HG02610 (cell line): Measurements from ENCODE around the gene POU5F1.
"Not testable (repeated sequence)": the region's sequence is repeated elsewhere in the genome, so short reads cannot be mapped to it uniquely, and the experiment has no call there.

Source experiments
- ATAC-seq: cut with Tn5 transposase; IDR thresholded peaks from one replicate; pipeline ENCODE4 v1.9.1; 2021; ENCODE audit warnings: mild to moderate bottlenecking, moderate library complexity; ENCODE audit not compliant: unreplicated experiment

Gene POU5F1

GRCh38 chr6:31170600-31170881 is at the start of gene POU5F1:
POU5F1 (minus strand) TSS chr6:31170682; CDS start chr6:31170620, 62 bp downstream.
- ATAC-seq = no peak

DNA sequence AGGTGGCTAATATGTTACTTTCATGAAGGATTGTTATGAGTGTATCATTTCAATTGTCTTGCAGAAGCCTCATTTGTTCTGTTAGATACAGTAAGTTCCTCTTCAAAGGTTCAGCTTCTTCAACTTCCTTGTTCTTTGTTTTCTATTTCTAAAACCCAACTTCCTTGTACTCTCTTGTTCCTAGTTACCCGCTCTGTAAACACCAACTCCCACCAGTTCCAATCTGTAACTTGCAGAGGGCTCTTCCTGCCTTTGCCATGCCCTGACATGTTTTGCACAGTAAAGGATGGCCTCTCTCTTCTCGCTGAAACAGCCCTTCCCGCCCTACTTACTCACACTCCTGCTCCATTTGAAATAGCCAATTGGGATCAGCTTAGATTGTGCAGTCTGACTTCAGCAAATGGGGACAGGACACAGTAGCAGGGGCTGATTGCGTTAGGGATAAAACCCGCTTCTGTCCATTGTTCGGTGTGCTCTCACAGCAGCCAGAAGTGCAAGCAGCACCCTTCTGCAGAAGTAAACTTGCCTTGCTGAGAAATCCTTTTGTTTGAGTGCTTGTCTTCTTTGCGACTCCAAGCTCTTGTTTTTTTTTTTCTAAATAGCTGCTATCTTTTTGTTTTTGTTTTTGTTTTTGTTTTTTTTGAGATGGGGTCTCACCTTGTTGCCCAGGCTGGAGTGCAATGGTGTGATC is 45.9 kb upstream of the POU5F1 start:
- ATAC-seq = no peak

- ATAC-seq = not testable (repeated sequence)
These were observed 44.7 kb upstream of the POU5F1 start for GRCh38 chr6:31215216-31215615.

DNA sequence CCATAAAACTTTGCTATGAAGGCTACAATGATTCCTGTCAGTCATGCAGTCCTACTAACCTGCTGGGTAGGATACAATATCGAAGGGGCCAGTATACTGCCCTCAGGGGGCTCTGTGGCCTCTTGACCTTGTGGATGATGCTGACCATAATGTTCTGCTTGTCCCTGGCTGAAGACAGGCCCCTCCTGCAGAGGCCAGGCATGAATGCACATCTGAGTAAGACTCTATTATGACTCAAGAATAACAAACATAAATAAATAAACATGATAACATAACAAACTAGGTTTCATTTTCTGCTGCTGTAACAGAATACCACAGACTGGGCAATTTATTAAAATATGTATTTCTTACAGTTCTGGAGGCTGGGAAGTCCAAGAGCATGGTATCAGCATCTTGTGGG is 44.0 kb upstream of the POU5F1 start:
- no peak for ATAC-seq

DNA sequence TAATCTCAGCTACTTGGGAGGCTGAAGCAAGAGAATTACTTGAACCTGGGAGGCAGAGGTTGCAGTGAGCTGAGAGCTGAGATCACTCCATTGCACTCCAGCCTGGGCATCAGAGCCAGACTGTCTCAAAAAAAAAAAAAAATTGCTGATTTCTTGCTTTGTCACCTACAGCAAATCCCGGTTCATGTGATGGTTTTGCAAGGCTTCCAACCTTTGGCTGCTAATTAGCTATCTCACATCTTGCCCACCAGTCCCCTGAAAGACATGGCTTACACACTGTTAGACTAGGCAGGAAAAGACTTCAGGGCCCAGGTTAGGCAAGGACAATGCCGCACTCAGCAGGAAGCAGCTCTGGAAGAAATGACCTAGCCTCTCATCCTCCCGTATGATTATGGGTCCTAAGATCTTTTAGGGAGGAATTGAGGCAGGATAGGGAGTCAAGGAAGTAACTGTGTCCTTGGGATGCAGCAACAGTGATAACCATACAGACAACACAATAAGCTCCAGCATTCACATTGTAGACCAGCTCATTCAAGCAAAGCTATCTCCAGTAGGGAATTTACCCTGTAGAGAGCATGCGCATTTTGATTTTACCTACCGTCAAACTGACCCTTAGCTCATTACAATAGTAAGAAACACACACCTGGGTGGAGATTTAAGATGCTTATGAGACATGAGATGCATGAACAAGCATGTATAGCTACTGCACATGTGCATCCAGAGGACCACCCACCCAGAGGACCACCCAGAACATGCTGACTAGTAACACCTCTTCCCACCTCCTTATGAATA is 40.5 kb upstream of the POU5F1 start:
- no peak for ATAC-seq

- no peak for ATAC-seq
These were observed 39.6 kb upstream of the POU5F1 start for GRCh38 chr6:31210123-31210522.

DNA sequence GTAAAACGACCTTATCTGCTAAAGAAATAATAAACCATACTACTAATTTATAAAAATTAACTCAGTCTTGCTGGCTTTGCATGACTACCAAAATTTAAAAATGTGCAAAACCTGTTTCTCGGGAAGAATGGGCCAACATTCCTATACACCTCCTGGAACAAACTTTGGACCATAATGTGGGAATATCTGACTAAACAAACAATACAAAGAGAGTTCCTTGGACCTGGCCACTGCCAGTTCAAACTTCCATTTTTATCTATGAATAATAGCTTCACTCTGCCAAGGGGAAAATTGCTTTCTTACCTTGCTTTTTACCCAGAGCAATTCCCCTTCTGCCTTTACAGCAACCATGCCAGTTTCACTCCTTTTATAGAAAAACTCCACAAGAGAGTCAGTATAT is 38.7 kb upstream of the POU5F1 start:
- ATAC-seq = no peak

- no peak for ATAC-seq
These were observed 38.0 kb upstream of the POU5F1 start for GRCh38 chr6:31208506-31208905.

GRCh38 chr6:31205638-31206037 is 35.2 kb upstream of the POU5F1 start:
- no peak for ATAC-seq

DNA sequence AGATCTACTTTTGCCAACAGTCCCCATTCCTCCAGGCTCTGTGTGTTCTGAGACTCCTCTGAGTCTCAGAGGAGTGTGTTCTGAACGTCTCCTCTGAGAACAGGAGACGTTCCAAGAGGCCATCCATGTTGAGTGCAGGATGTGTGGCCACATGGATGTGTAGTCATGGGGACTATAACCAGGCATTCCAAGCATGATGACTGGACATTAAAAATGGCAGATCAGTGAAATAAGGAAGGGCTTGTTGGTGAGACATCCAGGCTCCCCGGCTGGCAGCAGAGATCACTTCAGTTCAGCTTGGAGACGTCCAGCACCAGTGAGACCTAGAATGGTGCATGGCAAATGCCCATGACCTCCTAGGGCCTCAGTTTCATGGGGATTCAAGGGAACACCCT is 34.3 kb upstream of the POU5F1 start:
- ATAC-seq = no peak

DNA sequence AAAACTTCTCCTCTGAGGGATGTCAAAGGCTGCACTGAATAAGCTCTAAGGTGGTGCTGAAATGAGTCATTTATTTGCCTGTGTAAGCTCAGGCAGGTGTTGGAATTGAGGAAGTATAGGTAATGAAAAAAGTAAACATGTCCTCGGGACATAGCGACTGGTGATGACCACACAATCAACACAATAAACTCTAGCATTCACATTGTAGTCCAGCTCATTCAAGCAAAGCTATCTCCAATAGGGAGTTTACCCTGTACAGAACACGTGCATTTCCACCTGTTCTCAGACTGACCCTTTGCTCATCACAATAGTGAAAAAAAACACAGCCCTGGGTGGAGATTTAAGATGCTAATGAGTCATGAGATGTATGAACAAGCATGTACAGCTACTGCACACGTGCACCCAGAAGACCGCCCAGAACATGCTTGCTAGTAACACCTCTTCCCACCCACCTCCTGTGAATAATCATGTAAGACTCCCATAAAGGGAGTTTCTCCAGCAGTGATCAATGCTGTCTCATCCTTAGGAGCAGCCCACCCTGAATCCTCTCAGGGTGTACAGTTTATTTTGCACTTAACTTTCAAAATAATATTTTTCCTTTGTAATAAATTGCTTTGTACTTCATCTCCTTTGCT is 33.0 kb upstream of the POU5F1 start:
- peak; percentile 59 for ATAC-seq

GRCh38 chr6:31202259-31203166 is 32.0 kb upstream of the POU5F1 start:
- no peak for ATAC-seq

- ATAC-seq = not testable (repeated sequence)
These were observed 28.6 kb upstream of the POU5F1 start for GRCh38 chr6:31199105-31199452.

- peak; percentile 73 for ATAC-seq
These were observed 27.2 kb upstream of the POU5F1 start for GRCh38 chr6:31197559-31198305.

GRCh38 chr6:31196251-31197022 is 26.0 kb upstream of the POU5F1 start:
- ATAC-seq = not testable (repeated sequence)

- ATAC-seq = not testable (repeated sequence)
These were observed 25.0 kb upstream of the POU5F1 start for GRCh38 chr6:31195308-31195979.

DNA sequence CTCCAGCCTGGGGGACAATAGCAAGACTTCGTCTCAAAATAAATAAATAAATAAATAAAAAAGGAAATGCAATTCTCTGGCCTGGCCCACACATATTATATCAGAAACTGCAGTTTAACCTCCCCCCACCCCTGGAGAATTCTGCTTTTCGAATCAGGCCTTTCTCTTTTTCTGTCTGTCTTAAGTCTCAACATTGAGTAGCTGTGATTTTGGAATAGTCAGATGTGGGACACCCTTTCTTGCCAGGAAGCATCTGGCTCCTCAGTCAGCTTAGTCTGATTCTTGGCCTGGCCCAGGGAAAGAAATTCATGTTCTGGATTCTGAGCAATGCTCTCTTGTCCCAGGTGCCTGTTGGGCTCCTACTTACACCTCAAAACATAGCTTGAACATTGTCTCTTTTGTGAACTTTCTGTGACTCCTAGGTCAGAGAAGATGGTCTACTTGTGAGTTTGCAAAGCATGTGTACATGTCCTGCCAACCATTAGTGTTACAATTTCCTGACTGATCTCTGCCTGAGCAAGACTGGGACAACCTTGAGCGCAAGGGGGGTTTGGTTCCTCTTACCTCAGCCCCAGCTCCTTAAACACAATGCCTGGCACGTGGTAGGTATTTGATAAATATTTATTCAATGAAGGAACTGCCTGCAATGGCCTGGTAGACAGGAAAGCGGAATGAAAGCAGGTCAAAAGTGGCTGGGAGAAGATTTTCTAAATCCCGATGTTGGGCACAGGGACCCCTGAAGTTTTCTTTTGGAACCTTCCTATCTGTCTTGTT is 23.8 kb upstream of the POU5F1 start:
- no peak for ATAC-seq

DNA sequence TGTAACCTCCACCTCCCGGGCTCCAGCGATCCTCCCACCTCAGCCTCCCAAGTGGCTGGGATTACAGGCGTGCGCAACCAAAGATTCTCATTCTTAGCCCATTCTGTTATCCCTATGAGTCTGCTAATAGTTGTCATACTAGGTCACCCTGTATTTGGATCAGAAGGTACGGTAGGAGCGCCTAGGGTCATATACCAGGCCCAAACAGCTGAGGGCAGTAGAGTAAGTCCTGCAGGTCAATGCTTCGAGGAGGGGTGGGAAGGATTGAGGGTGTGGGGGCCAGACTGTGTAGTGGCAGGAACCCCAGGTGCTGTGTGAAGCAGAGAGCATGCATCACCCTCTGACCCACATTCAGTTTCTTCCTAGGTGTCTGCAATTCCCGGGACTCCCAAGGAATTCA is 22.7 kb upstream of the POU5F1 start:
- no peak for ATAC-seq
